ENCODE data around the gene IDE. TPM values are rescaled to one million over a fixed set of nuclear protein-coding genes. Genes with fewer than 3 reads are reported as not detected.
"Not testable (repeated sequence)": the region's sequence is repeated elsewhere in the genome, so short reads cannot be mapped to it uniquely, and the experiment has no call there.

The IDE gene
- total RNA-seq, 2 experiments from 2014 or later, result 17.9 to 18.2 TPM

GRCh38 chr10:92413519-92413918, 160.4 kb downstream of the IDE start:
- H3K36me3 Mint-ChIP-seq, result no peaks in the 10 kb centered on the region
- ATAC-seq (ENCODE audit: low read depth) (no peak), DNase-seq (no peak)
- no peak overlapping the region for H3K27ac Mint-ChIP-seq
- POLR2A ChIA-PET, result no interaction called here
- no peak overlapping the region for H3K4me3 Mint-ChIP-seq
- H3K9me3 Mint-ChIP-seq, result no peaks in the 10 kb centered on the region
- H3K27me3 Mint-ChIP-seq, result peaks cover 9% of the 10 kb centered on the region
- no peaks in the 10 kb centered on the region for H3K4me1 Mint-ChIP-seq

DNA sequence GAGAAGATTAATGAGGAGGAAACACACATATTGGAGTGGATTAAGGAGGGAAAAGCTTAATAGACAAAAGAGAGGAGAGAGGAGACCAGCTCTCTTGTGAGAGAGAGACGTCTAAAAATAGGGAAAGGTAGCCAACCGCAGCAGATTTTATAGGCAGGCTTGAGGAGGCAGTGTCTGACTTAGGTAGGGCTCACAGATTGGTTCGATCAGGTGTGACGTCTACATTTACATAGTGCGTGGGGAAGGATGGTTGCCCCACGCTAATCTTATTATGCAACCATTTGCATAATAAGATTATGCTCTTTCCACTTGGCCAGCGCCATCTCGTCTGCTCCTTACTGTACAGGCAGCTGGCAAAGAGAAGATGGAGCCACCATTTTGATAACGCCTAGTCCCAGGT, 160.9 kb downstream of the IDE start:
- no peak overlapping the region for H3K4me3 Mint-ChIP-seq
- ATAC-seq (ENCODE audit: low read depth) (no peak), DNase-seq (no peak)
- peaks cover 9% of the 10 kb centered on the region for H3K27me3 Mint-ChIP-seq
- no peaks in the 10 kb centered on the region for H3K4me1 Mint-ChIP-seq
- H3K9me3 Mint-ChIP-seq, result no peaks in the 10 kb centered on the region
- no peaks in the 10 kb centered on the region for H3K36me3 Mint-ChIP-seq
- POLR2A ChIA-PET, result no interaction called here
- no peak overlapping the region for H3K27ac Mint-ChIP-seq

- no peak for DNase-seq
- Mint-ChIP-seq H3K27me3 (peaks cover 2% of the 10 kb centered on the region), H3K36me3 (no peaks in the 10 kb centered on the region), H3K4me1 (no peaks in the 10 kb centered on the region), H3K4me3 (no peak overlapping the region), H3K9me3 (no peaks in the 10 kb centered on the region), H3K27ac (no peak overlapping the region)
- POLR2A ChIA-PET, result no interaction called here
- no peak for ATAC-seq (ENCODE audit: low read depth)
Observed at GRCh38 chr10:92411406-92411805, 162.5 kb downstream of the IDE start.

- H3K27me3 Mint-ChIP-seq, result peaks cover 4% of the 10 kb centered on the region
- H3K9me3 Mint-ChIP-seq, result no peaks in the 10 kb centered on the region
- H3K36me3 Mint-ChIP-seq, result no peaks in the 10 kb centered on the region
- H3K4me1 Mint-ChIP-seq, result no peaks in the 10 kb centered on the region
- DNase-seq (no peak), ATAC-seq (ENCODE audit: low read depth) (no peak)
- no peak overlapping the region for H3K4me3 Mint-ChIP-seq
- POLR2A ChIA-PET, result no interaction called here
- no peak overlapping the region for H3K27ac Mint-ChIP-seq
Observed at GRCh38 chr10:92410501-92410900, 163.4 kb downstream of the IDE start.

DNA sequence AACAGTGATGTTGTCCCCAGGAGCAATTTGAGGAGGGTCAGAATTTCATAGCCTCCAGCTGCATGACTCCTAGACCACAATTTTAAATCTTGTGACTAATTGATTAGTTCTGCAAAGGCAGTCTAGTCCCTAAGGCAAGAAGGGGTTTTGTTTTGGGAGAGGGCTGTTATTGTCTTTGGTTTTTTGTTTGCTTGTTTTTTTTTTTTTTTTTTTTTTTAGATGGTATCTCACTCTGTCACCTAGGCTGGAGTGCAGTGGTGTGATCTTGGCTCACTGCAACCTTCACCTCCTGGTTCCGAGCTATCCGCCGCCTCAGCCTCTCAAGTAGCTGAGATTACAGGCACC, 165.9 kb downstream of the IDE start:
- POLR2A ChIA-PET, result no interaction called here
- no peaks in the 10 kb centered on the region for H3K4me1 Mint-ChIP-seq

GRCh38 chr10:92407305-92408016, 166.4 kb downstream of the IDE start:
- H3K27me3 Mint-ChIP-seq, result peaks cover 4% of the 10 kb centered on the region
- H3K4me3 Mint-ChIP-seq, result no peak overlapping the region
- H3K36me3 Mint-ChIP-seq, result no peaks in the 10 kb centered on the region
- no peak overlapping the region for H3K27ac Mint-ChIP-seq
- ATAC-seq (ENCODE audit: low read depth), result no peak
- H3K9me3 Mint-ChIP-seq, result no peaks in the 10 kb centered on the region
- POLR2A ChIA-PET, result no interaction called here
- DNase-seq, result no peak
- no peaks in the 10 kb centered on the region for H3K4me1 Mint-ChIP-seq

More for the DNA sequence above, 165.9 kb downstream of the IDE start:
- no peak overlapping the region for H3K4me3 Mint-ChIP-seq
- H3K27me3 Mint-ChIP-seq, result peaks cover 4% of the 10 kb centered on the region
- DNase-seq, result no peak
- ATAC-seq (ENCODE audit: low read depth), result no peak
- H3K36me3 Mint-ChIP-seq, result no peaks in the 10 kb centered on the region
- H3K27ac Mint-ChIP-seq, result no peak overlapping the region
- no peaks in the 10 kb centered on the region for H3K9me3 Mint-ChIP-seq

DNA sequence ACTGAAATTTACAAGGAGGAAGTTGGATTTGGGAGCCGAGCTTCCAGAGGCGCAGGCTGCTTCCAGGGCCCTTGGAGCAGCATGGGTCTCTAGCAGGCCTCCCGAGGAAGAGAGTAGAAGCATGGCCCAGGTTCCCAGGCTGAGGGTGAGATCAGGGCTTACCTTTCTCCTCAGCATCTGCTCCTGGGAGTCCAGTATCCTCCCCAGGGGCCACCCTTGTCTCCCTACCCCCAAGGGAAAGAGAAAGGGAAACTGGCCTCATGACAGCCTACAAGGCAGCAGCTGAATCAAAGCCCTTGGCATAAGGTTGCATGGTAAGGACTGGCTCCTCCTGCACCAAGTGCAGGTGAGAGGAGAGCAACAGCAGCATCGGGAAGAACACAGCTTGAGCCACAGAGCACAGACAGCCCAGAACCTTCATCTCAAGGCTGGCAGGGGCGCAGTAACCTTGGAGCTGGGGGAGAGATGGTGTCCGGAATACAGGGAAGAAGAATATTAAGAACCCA, 168.4 kb downstream of the IDE start:
- Mint-ChIP-seq H3K36me3 (no peaks in the 10 kb centered on the region), H3K4me3 (no peak overlapping the region), H3K4me1 (no peaks in the 10 kb centered on the region), H3K27ac (no peak overlapping the region), H3K9me3 (no peaks in the 10 kb centered on the region), H3K27me3 (peaks cover 4% of the 10 kb centered on the region)
- ATAC-seq (ENCODE audit: low read depth) (no peak), DNase-seq (no peak)
- POLR2A ChIA-PET, result no interaction called here

- Mint-ChIP-seq H3K4me3 (no peak overlapping the region), H3K36me3 (no peaks in the 10 kb centered on the region), H3K27me3 (peaks cover 4% of the 10 kb centered on the region), H3K27ac (no peak overlapping the region), H3K4me1 (no peaks in the 10 kb centered on the region), H3K9me3 (no peaks in the 10 kb centered on the region)
- ATAC-seq (ENCODE audit: low read depth) (no peak), DNase-seq (no peak)
- POLR2A ChIA-PET, result no interaction called here
Observed at GRCh38 chr10:92404612-92405418, 169.1 kb downstream of the IDE start.

- H3K4me3 Mint-ChIP-seq; POLR2A ChIA-PET; DNase-seq; ATAC-seq (ENCODE audit: low read depth); H3K27me3 Mint-ChIP-seq; H3K9me3 Mint-ChIP-seq; H3K36me3 Mint-ChIP-seq; H3K4me1 Mint-ChIP-seq; H3K27ac Mint-ChIP-seq: not testable (repeated sequence)
Observed at GRCh38 chr10:92402234-92402633, 171.7 kb downstream of the IDE start.

Other genes starting within 250 kb of the IDE start
- 10 to 100 TPM; 53.7 to 55.2 TPM for gene KIF11, start 19.0 kb upstream of the IDE start, total RNA-seq
- gene HHEX, start 115.9 kb upstream of the IDE start, total RNA-seq, result under 1 TPM in 1 of 2 experiments, not detected in 1; 0.37 TPM

Measured in activated naive CD8-positive, alpha-beta T cell treated with anti-CD3 and anti-CD28 coated beads, Interleukin-2, amount 10 ng/mL, durations not matched to agents 7 days and 5 days (primary cell).